Brain microvascular endothelial cell (primary cell): Measurements from ENCODE around the gene ZBTB18.

Experiments used
- DNase-seq: peaks from one replicate; pipeline ENCODE4 v3.0.0-alpha.2; 2020
- H3K27ac ChIP-seq: fragments of 250-450 bp; sonication (Bioruptor Pico); 2 replicates; pipeline ENCODE4 v1.5.1; 2020; ENCODE audit warnings: mild to moderate bottlenecking, moderate library complexity
- H3K27me3 ChIP-seq: fragments of 250-450 bp; sonication (Bioruptor Pico); replicated peaks from 2 replicates; pipeline ENCODE4 v1.5.1; 2020; ENCODE audit warnings: mild to moderate bottlenecking
- H3K36me3 ChIP-seq: fragments of 250-450 bp; sonication (Bioruptor Pico); replicated peaks from 2 replicates; pipeline ENCODE4 v1.5.1; 2020; ENCODE audit warnings: mild to moderate bottlenecking
- H3K4me3 ChIP-seq: 2 replicates; pipeline ENCODE4 v1.5.1; 2011; ENCODE audit warnings: low read depth, mild to moderate bottlenecking, control low read depth, low read length, moderate library complexity
- CTCF ChIP-seq: IDR thresholded peaks from 2 replicates; pipeline ENCODE4 v1.5.1; 2011; ENCODE audit warnings: low read depth, mild to moderate bottlenecking, moderate library complexity, low read length, control low read depth, inconsistent platforms; ENCODE audit errors: missing control alignments
- in situ Hi-C: cut with HindIII; loops from 2 replicates; pipeline ENCODE4 v1.10.0; 2017; ENCODE audit warnings: low sequenced_read_pairs, low pct_ligation_motif_present

ZBTB18 gene

GRCh38 chr1:244089561-244089960 lies 38.5 kb downstream of the ZBTB18 start:
- TF ChIP-seq CTCF, result no peak
- in situ Hi-C loops, result no loop called here
- no peaks in the 10 kb centered on the region for H3K36me3 ChIP-seq
- DNase-seq, result no peak
- no peak overlapping the region for H3K27ac ChIP-seq
- H3K4me3 ChIP-seq, result no peak overlapping the region
- H3K27me3 ChIP-seq, result no peaks in the 10 kb centered on the region

DNA sequence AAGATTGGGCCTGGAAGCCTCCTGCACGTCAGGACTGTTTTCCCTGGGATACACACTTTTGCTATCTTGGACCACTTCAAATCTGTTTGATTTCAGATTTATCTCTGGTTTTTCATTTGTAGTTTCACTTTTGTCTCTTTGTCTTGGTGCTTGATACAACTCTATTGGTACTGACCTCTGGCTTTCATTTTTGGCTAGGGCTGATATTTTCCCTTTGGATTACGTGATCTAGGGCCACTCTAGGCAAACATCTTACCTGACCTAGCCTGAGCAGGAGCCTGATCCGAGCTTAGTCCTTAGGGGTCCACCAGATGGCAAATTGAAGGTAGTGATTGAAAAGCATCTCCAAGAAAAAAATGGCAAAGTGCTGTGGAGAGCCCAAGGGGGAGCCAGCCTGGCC lies 39.6 kb downstream of the ZBTB18 start:
- H3K4me3 ChIP-seq, result no peak overlapping the region
- no peak for TF ChIP-seq CTCF

GRCh38 chr1:244092293-244092963 lies 41.3 kb downstream of the ZBTB18 start:
- in situ Hi-C loops, result no loop called here
- Histone ChIP-seq H3K36me3 (no peaks in the 10 kb centered on the region), H3K4me3 (no peak overlapping the region), H3K27me3 (no peaks in the 10 kb centered on the region), H3K27ac (no peak overlapping the region)
- no peak for TF ChIP-seq CTCF
- DNase-seq, result no peak

More for the DNA sequence above, 39.6 kb downstream of the ZBTB18 start:
- Histone ChIP-seq H3K36me3 (no peaks in the 10 kb centered on the region), H3K27ac (no peak overlapping the region), H3K27me3 (no peaks in the 10 kb centered on the region)
- DNase-seq, result no peak
- in situ Hi-C loops, result no loop called here

DNA sequence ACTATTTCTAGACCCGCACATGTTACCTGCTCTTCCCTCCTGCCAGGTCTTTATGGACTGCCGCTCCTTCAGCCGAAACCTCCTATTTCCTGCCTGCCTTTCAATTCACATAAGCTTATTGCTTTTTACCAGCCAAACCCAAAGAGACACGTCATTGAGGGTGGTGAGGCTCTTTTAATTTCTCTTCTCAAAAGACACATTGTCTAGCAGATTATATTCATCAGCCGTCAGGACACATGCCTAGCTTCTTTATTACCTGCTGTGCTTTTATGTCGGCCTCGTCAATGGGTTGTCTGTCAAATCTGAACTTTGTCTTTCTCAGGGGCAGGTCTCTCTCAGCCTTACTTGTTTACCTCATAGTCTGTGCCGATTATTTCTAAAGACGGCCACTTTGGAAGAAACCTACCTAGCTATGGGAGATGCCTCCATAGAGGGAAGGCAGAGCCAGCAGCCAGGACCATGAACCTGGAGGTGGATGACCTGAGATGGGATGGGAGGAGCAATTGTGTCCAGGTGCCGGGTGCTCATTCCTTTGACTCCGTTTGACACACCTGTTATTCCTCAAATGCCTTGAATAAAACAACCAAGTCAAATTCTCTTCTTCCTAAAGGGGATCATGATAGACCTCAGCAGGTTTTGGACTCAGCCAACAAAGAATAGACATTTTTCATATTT lies 42.0 kb downstream of the ZBTB18 start:
- in situ Hi-C loops, result no loop called here

DNA sequence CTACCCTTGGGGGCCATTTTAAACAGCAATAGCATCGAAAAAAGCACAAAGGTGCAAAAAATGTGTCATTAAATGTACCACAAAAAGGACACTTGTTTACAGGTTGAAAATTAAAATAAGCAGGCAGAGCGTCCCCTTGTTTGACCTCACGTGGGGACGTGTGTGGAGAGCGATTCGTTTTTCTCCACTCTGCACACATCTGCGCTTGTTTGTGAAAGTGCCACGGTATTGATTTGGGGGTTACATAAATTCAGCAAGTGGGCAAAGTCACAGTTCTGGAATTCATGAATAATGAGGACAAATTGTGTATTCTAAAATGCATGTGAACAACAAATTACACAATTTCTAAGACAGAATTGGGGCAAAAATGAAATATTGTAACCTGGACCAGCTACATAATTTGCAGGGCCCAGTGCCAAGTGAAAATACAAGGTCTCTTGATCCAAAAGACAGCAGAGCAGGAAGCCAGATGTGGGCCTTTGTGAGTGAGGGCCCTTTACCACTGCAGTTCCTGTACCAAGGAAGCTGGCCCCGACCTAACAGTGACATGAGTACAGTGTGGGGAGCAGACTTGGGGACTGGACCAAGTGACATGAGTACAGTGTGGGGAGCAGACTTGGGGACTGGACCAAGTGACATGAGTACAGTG lies 43.9 kb downstream of the ZBTB18 start:
- H3K4me3 ChIP-seq, result no peak overlapping the region
- TF ChIP-seq CTCF, result no peak
- in situ Hi-C loops, result no loop called here
- H3K36me3 ChIP-seq, result no peaks in the 10 kb centered on the region
- no peaks in the 10 kb centered on the region for H3K27me3 ChIP-seq
- no peak overlapping the region for H3K27ac ChIP-seq
- DNase-seq, result no peak

More for the DNA sequence above, 42.0 kb downstream of the ZBTB18 start:
- no peak overlapping the region for H3K4me3 ChIP-seq
- no peak overlapping the region for H3K27ac ChIP-seq
- H3K27me3 ChIP-seq, result no peaks in the 10 kb centered on the region
- no peaks in the 10 kb centered on the region for H3K36me3 ChIP-seq
- TF ChIP-seq CTCF, result no peak
- DNase-seq, result no peak
